GM12878 (cell line): ENCODE results near the gene REEP3.

Source experiments
- CTCF ChIP-seq, 3 experiments: IDR thresholded peaks in 2 of 3; conservative IDR thresholded peaks in 1 of 3; 2 replicates each; pipeline ENCODE4 v1.5.1; 2011; ENCODE audit warnings: low read depth in 3 of 3, low read length in 3 of 3, mild to moderate bottlenecking in 3 of 3, control low read depth in 2 of 3, moderate library complexity in 2 of 3, inconsistent platforms in 1 of 3, mixed read lengths in 1 of 3; ENCODE audit not compliant: control insufficient read depth in 2 of 3, insufficient read depth in 1 of 3; ENCODE audit errors: extremely low read depth in 1 of 3
- ESRRA ChIP-seq: IDR thresholded peaks from 2 replicates; pipeline ENCODE4 v1.6.1; 2012; ENCODE audit warnings: mild to moderate bottlenecking, low read length, improper control_type of control experiment

GRCh38 chr10:63574011-63574410 lies 52.8 kb downstream of the REEP3 start:
- TF ChIP-seq CTCF (IDR thresholded peaks at IDR 0.05 in 2 of 3, conservative IDR thresholded peaks at IDR 0.05 in 1 of 3; ENCODE audit: control insufficient read depth in 2 of 3, extremely low read depth in 1 of 3, insufficient read depth in 1 of 3, low read depth in 3 of 3, low read length in 3 of 3) (no peak), ESRRA (no peak)
